Measurements from ENCODE around the gene WNT3.

Gene WNT3

GRCh38 chr17:46815474-46816353 is 2.8 kb downstream of the WNT3 start:
- Histone ChIP-seq H3K9me3 (ENCODE audit: control insufficient read depth, low read length) (no peaks in the 10 kb centered on the region), H3K14ac (ENCODE audit: low read length in 2 of 2) (peak overlapping the region in 1 of 2 experiments; percentile 29), H3K4me3 (ENCODE audit: insufficient read depth in 1 of 2, low read depth in 1 of 2, low read length in 2 of 2) (no peak overlapping the region), H2BK120ac (ENCODE audit: low read depth, low read length) (no peak overlapping the region), H4K91ac (ENCODE audit: low read length) (peak overlapping the region; percentile 9), H4K8ac (ENCODE audit: low read length) (no peak overlapping the region), H3K4ac (ENCODE audit: low read depth in 1 of 2, low read length in 2 of 2) (no peak overlapping the region), H3K9ac (ENCODE audit: low read length) (no peak overlapping the region), H3K4me1 (ENCODE audit: control insufficient read depth, insufficient read depth, low read depth, low read length) (peaks cover 30% of the 10 kb centered on the region), H2BK12ac (ENCODE audit: low read length in 2 of 2) (no peak overlapping the region), H2BK15ac (ENCODE audit: low read depth, poor library complexity, severe bottlenecking) (no peak overlapping the region), H3K4me2 (ENCODE audit: low read length, poor library complexity, severe bottlenecking) (no peak overlapping the region), H3K27me3 (ENCODE audit: control insufficient read depth in 1 of 2, insufficient read depth in 1 of 2, low read length in 2 of 2) (peaks cover 51 to 88% of the 10 kb centered on the region in 2 experiments), H3K79me1 (replicated peaks; ENCODE audit: low read length, poor library complexity, severe bottlenecking) (no peaks in the 10 kb centered on the region), H3K36me3 (ENCODE audit: control insufficient read depth in 1 of 2, insufficient read depth in 2 of 2, low read depth in 1 of 2, low read length in 2 of 2) (no peaks in the 10 kb centered on the region), H2BK5ac (ENCODE audit: low read depth, low read length, poor library complexity, severe bottlenecking) (no peak overlapping the region), H2AFZ (ENCODE audit: low read depth, low read length) (no peak overlapping the region), H3K18ac (ENCODE audit: low read depth in 1 of 2, low read length in 2 of 2) (no peak overlapping the region), H3K23ac (ENCODE audit: low read length in 2 of 2) (no peak overlapping the region), H2AK5ac (ENCODE audit: low read length, severe bottlenecking) (no peak overlapping the region), H3K27ac (ENCODE audit: low read length, poor library complexity, severe bottlenecking) (no peak overlapping the region)
- WGBS, result 85% methylated on average over 12 of the region's 12 CpGs
- no peak for DNase-seq

- Histone ChIP-seq H3K79me1 (replicated peaks; ENCODE audit: low read length, poor library complexity, severe bottlenecking) (no peaks in the 10 kb centered on the region), H3K18ac (ENCODE audit: low read depth in 1 of 2, low read length in 2 of 2) (no peak overlapping the region), H2BK15ac (ENCODE audit: low read depth, poor library complexity, severe bottlenecking) (no peak overlapping the region), H3K9ac (ENCODE audit: low read length) (no peak overlapping the region), H3K27me3 (ENCODE audit: control insufficient read depth in 1 of 2, insufficient read depth in 1 of 2, low read length in 2 of 2) (peaks cover 38 to 81% of the 10 kb centered on the region in 2 experiments), H4K91ac (ENCODE audit: low read length) (no peak overlapping the region), H2BK120ac (ENCODE audit: low read depth, low read length) (no peak overlapping the region), H3K4me3 (ENCODE audit: insufficient read depth in 1 of 2, low read depth in 1 of 2, low read length in 2 of 2) (no peak overlapping the region), H3K4me1 (ENCODE audit: control insufficient read depth, insufficient read depth, low read depth, low read length) (peaks cover 23% of the 10 kb centered on the region), H2BK12ac (ENCODE audit: low read length in 2 of 2) (no peak overlapping the region), H3K23ac (ENCODE audit: low read length in 2 of 2) (no peak overlapping the region), H2AK5ac (ENCODE audit: low read length, severe bottlenecking) (no peak overlapping the region), H3K27ac (ENCODE audit: low read length, poor library complexity, severe bottlenecking) (no peak overlapping the region), H3K4ac (ENCODE audit: low read depth in 1 of 2, low read length in 2 of 2) (no peak overlapping the region), H3K14ac (ENCODE audit: low read length in 2 of 2) (no peak overlapping the region), H2AFZ (ENCODE audit: low read depth, low read length) (no peak overlapping the region), H4K8ac (ENCODE audit: low read length) (no peak overlapping the region), H2BK5ac (ENCODE audit: low read depth, low read length, poor library complexity, severe bottlenecking) (no peak overlapping the region), H3K4me2 (ENCODE audit: low read length, poor library complexity, severe bottlenecking) (no peak overlapping the region), H3K36me3 (ENCODE audit: control insufficient read depth in 1 of 2, insufficient read depth in 2 of 2, low read depth in 1 of 2, low read length in 2 of 2) (no peaks in the 10 kb centered on the region), H3K9me3 (ENCODE audit: control insufficient read depth, low read length) (no peaks in the 10 kb centered on the region)
- WGBS, result 48% methylated on average over 7 of the region's 7 CpGs
- no peak for DNase-seq
Observed at GRCh38 chr17:46814446-46814845, 4.0 kb downstream of the WNT3 start.

GRCh38 chr17:46813920-46814319 is 4.6 kb downstream of the WNT3 start:
- H3K4ac ChIP-seq (ENCODE audit: low read depth in 1 of 2, low read length in 2 of 2), result no peak overlapping the region
- H2AK5ac ChIP-seq (ENCODE audit: low read length, severe bottlenecking), result no peak overlapping the region
- no peak overlapping the region for H3K27ac ChIP-seq (ENCODE audit: low read length, poor library complexity, severe bottlenecking)
- no peak overlapping the region for H3K4me3 ChIP-seq (ENCODE audit: insufficient read depth in 1 of 2, low read depth in 1 of 2, low read length in 2 of 2)
- H2BK12ac ChIP-seq (ENCODE audit: low read length in 2 of 2), result no peak overlapping the region
- no peak overlapping the region for H4K91ac ChIP-seq (ENCODE audit: low read length)
- no peak overlapping the region for H2BK15ac ChIP-seq (ENCODE audit: low read depth, poor library complexity, severe bottlenecking)
- peaks cover 33 to 78% of the 10 kb centered on the region in 2 experiments for H3K27me3 ChIP-seq (ENCODE audit: control insufficient read depth in 1 of 2, insufficient read depth in 1 of 2, low read length in 2 of 2)
- no peak overlapping the region for H3K4me2 ChIP-seq (ENCODE audit: low read length, poor library complexity, severe bottlenecking)
- no peaks in the 10 kb centered on the region for H3K79me1 ChIP-seq (replicated peaks; ENCODE audit: low read length, poor library complexity, severe bottlenecking)
- no peak overlapping the region for H2BK5ac ChIP-seq (ENCODE audit: low read depth, low read length, poor library complexity, severe bottlenecking)
- H3K36me3 ChIP-seq (ENCODE audit: control insufficient read depth in 1 of 2, insufficient read depth in 2 of 2, low read depth in 1 of 2, low read length in 2 of 2), result no peaks in the 10 kb centered on the region
- H3K14ac ChIP-seq (ENCODE audit: low read length in 2 of 2), result no peak overlapping the region
- peak overlapping the region in 1 of 2 experiments; percentile 87 for H3K23ac ChIP-seq (ENCODE audit: low read length in 2 of 2)
- no peak for DNase-seq
- no peak overlapping the region for H3K9ac ChIP-seq (ENCODE audit: low read length)
- 57% methylated on average over 2 of the region's 3 CpGs for whole genome bisulfite sequencing
- H4K8ac ChIP-seq (ENCODE audit: low read length), result no peak overlapping the region
- no peak overlapping the region for H2AFZ ChIP-seq (ENCODE audit: low read depth, low read length)
- H3K4me1 ChIP-seq (ENCODE audit: control insufficient read depth, insufficient read depth, low read depth, low read length), result peaks cover 18% of the 10 kb centered on the region
- no peak overlapping the region for H2BK120ac ChIP-seq (ENCODE audit: low read depth, low read length)
- no peaks in the 10 kb centered on the region for H3K9me3 ChIP-seq (ENCODE audit: control insufficient read depth, low read length)
- no peak overlapping the region for H3K18ac ChIP-seq (ENCODE audit: low read depth in 1 of 2, low read length in 2 of 2)

GRCh38 chr17:46812624-46813318 is 5.7 kb downstream of the WNT3 start:
- Histone ChIP-seq H3K23ac (ENCODE audit: low read length in 2 of 2) (no peak overlapping the region), H3K27ac (ENCODE audit: low read length, poor library complexity, severe bottlenecking) (no peak overlapping the region), H3K4me1 (ENCODE audit: control insufficient read depth, insufficient read depth, low read depth, low read length) (peaks cover 11% of the 10 kb centered on the region), H3K79me1 (replicated peaks; ENCODE audit: low read length, poor library complexity, severe bottlenecking) (no peaks in the 10 kb centered on the region), H2BK15ac (ENCODE audit: low read depth, poor library complexity, severe bottlenecking) (no peak overlapping the region), H2AK5ac (ENCODE audit: low read length, severe bottlenecking) (no peak overlapping the region), H3K4me2 (ENCODE audit: low read length, poor library complexity, severe bottlenecking) (no peak overlapping the region), H3K4me3 (ENCODE audit: insufficient read depth in 1 of 2, low read depth in 1 of 2, low read length in 2 of 2) (no peak overlapping the region), H2BK120ac (ENCODE audit: low read depth, low read length) (no peak overlapping the region), H3K18ac (ENCODE audit: low read depth in 1 of 2, low read length in 2 of 2) (no peak overlapping the region), H4K8ac (ENCODE audit: low read length) (no peak overlapping the region), H2BK12ac (ENCODE audit: low read length in 2 of 2) (no peak overlapping the region), H3K14ac (ENCODE audit: low read length in 2 of 2) (no peak overlapping the region), H3K4ac (ENCODE audit: low read depth in 1 of 2, low read length in 2 of 2) (no peak overlapping the region), H3K9me3 (ENCODE audit: control insufficient read depth, low read length) (no peaks in the 10 kb centered on the region), H2BK5ac (ENCODE audit: low read depth, low read length, poor library complexity, severe bottlenecking) (no peak overlapping the region), H4K91ac (ENCODE audit: low read length) (no peak overlapping the region), H3K9ac (ENCODE audit: low read length) (no peak overlapping the region), H3K27me3 (ENCODE audit: control insufficient read depth in 1 of 2, insufficient read depth in 1 of 2, low read length in 2 of 2) (peaks cover 27 to 80% of the 10 kb centered on the region in 2 experiments), H3K36me3 (ENCODE audit: control insufficient read depth in 1 of 2, insufficient read depth in 2 of 2, low read depth in 1 of 2, low read length in 2 of 2) (no peaks in the 10 kb centered on the region), H2AFZ (ENCODE audit: low read depth, low read length) (no peak overlapping the region)
- 85% methylated on average over 5 of the region's 6 CpGs for WGBS
- DNase-seq, result no peak
